Neural progenitor cell (in vitro differentiated cells): ENCODE measurements around the gene KLF16. TPM values are rescaled to one million over a fixed set of nuclear protein-coding genes. Genes with fewer than 3 reads are reported as not detected.
"Not testable (repeated sequence)": the region's sequence is repeated elsewhere in the genome, so short reads cannot be mapped to it uniquely, and the experiment has no call there.

ENCODE experiments used
- DNase-seq: peaks from one replicate; pipeline ENCODE4 v3.0.0-alpha.2; 2016; ENCODE audit warnings: low spot score
- H2AFZ ChIP-seq: fragments of 200-600 bp; sonication (generic); replicated peaks from 2 replicates; pipeline ENCODE4 v1.6.1; 2016; ENCODE audit warnings: antibody characterized with exemption
- H3F3A ChIP-seq: fragments of 200-600 bp; sonication (generic); 2 replicates; pipeline ENCODE4 v1.6.1; 2016; ENCODE audit warnings: antibody characterized with exemption, low read depth
- H3K27ac ChIP-seq: fragments of 200-600 bp; sonication (generic); 2 replicates; pipeline ENCODE4 v1.5.1; 2016; ENCODE audit warnings: mild to moderate bottlenecking
- H3K27me3 ChIP-seq: fragments of 200-600 bp; sonication (generic); 2 replicates; pipeline ENCODE4 v1.6.1; 2016; ENCODE audit warnings: mild to moderate bottlenecking, moderate library complexity
- H3K36me3 ChIP-seq: fragments of 200-600 bp; sonication (generic); 2 replicates; pipeline ENCODE4 v1.5.1; 2016
- H3K4me1 ChIP-seq: fragments of 200-600 bp; sonication (generic); 2 replicates; pipeline ENCODE4 v1.6.1; 2016; ENCODE audit warnings: mixed run types
- H3K4me2 ChIP-seq: fragments of 200-600 bp; sonication (generic); 2 replicates; pipeline ENCODE4 v1.6.1; 2016
- H3K4me3 ChIP-seq: fragments of 200-600 bp; sonication (generic); 2 replicates; pipeline ENCODE4 v1.5.1; 2016
- H3K79me2 ChIP-seq: fragments of 200-600 bp; sonication (generic); 2 replicates; pipeline ENCODE4 v1.6.1; 2016; ENCODE audit warnings: low read depth
- H3K9ac ChIP-seq: fragments of 200-600 bp; sonication (generic); 2 replicates; pipeline ENCODE4 v1.6.1; 2016
- H3K9me3 ChIP-seq: fragments of 200-600 bp; sonication (generic); 2 replicates; pipeline ENCODE4 v1.5.1; 2016; ENCODE audit warnings: low read depth
- H4K20me1 ChIP-seq: fragments of 200-600 bp; sonication (generic); 2 replicates; pipeline ENCODE4 v1.6.1; 2016; ENCODE audit warnings: low read depth
- H3K27ac Mint-ChIP-seq: 3 replicates; pipeline ENCODE4 v1.8.0; 2021; ENCODE audit warnings: mixed read lengths
- H3K27me3 Mint-ChIP-seq: 2 replicates; pipeline ENCODE4 v1.8.0; 2022; ENCODE audit warnings: low read depth, mild to moderate bottlenecking, inconsistent platforms, moderate library complexity, mixed read lengths; ENCODE audit not compliant: insufficient read depth
- H3K36me3 Mint-ChIP-seq: 3 replicates; pipeline ENCODE4 v1.8.0; 2021; ENCODE audit warnings: mixed read lengths
- H3K4me1 Mint-ChIP-seq: 3 replicates; pipeline ENCODE4 v1.8.0; 2021; ENCODE audit warnings: mixed read lengths
- H3K4me3 Mint-ChIP-seq: 3 replicates; pipeline ENCODE4 v1.8.0; 2021; ENCODE audit warnings: mild to moderate bottlenecking, moderate library complexity, mixed read lengths
- H3K9me3 Mint-ChIP-seq: 3 replicates; pipeline ENCODE4 v1.8.0; 2020; ENCODE audit warnings: mixed read lengths
- CTCF ChIP-seq: fragments of 200-600 bp; sonication (generic); IDR thresholded peaks from 2 replicates; pipeline ENCODE4 v1.5.1; 2017; ENCODE audit warnings: antibody characterized with exemption, mild to moderate bottlenecking
- EZH2 ChIP-seq: fragments of 200-600 bp; sonication (generic); IDR thresholded peaks from 2 replicates; pipeline ENCODE4 v1.6.1; 2017; ENCODE audit warnings: antibody characterized with exemption, mild to moderate bottlenecking, moderate library complexity
- EZH2phosphoT487 ChIP-seq: fragments of 200-600 bp; sonication (generic); IDR thresholded peaks from 2 replicates; pipeline ENCODE4 v1.6.1; 2017; ENCODE audit warnings: antibody characterized with exemption
- total RNA-seq: library from RNA; depleted of rRNA; stranded (reverse); fragments of >200 nt; gene quantifications from 2 replicates; pipeline ENCODE4 v1.2.3, GENCODE V29; 2015; ENCODE audit warnings: low replicate concordance

Gene KLF16
- total RNA-seq, 1 donor from 2014 or later, result 1.0 TPM

- Histone ChIP-seq H3K79me2 (no peaks in the 10 kb centered on the region), H3K4me1 (no peaks in the 10 kb centered on the region), H4K20me1 (no peaks in the 10 kb centered on the region), H2AFZ (no peak overlapping the region), H3F3A (no peaks in the 10 kb centered on the region), H3K27me3 (no peaks in the 10 kb centered on the region), H3K27ac (no peak overlapping the region), H3K4me2 (no peak overlapping the region), H3K4me3 (no peak overlapping the region), H3K36me3 (no peaks in the 10 kb centered on the region), H3K9me3 (no peaks in the 10 kb centered on the region), H3K9ac (no peak overlapping the region)
- H3K4me1 Mint-ChIP-seq, result peaks cover 8% of the 10 kb centered on the region
- H3K36me3 Mint-ChIP-seq, result no peaks in the 10 kb centered on the region
- TF ChIP-seq CTCF (no peak), EZH2phosphoT487 (no peak), EZH2 (no peak)
- H3K27me3 Mint-ChIP-seq, result no peaks in the 10 kb centered on the region
- H3K9me3 Mint-ChIP-seq, result no peaks in the 10 kb centered on the region
- no peak overlapping the region for H3K27ac Mint-ChIP-seq
- no peak overlapping the region for H3K4me3 Mint-ChIP-seq
- peak; percentile 31 for DNase-seq
These were observed 30.4 kb upstream of the KLF16 start for GRCh38 chr19:1893791-1894190.

GRCh38 chr19:1889907-1890306 is 26.5 kb upstream of the KLF16 start:
- no peak overlapping the region for H2AFZ ChIP-seq
- Mint-ChIP-seq H3K27ac (peak overlapping the region; percentile 74), H3K4me3 (no peak overlapping the region), H3K9me3 (no peaks in the 10 kb centered on the region), H3K27me3 (peaks cover 10% of the 10 kb centered on the region), H3K36me3 (no peaks in the 10 kb centered on the region), H3K4me1 (peaks cover 10% of the 10 kb centered on the region)
- H3F3A ChIP-seq, result peaks cover 25% of the 10 kb centered on the region
- H3K4me3 ChIP-seq, result no peak overlapping the region
- peaks cover 1% of the 10 kb centered on the region for H3K79me2 ChIP-seq
- DNase-seq, result no peak
- no peak overlapping the region for H3K27ac ChIP-seq
- H3K9me3 ChIP-seq, result no peaks in the 10 kb centered on the region
- H3K4me2 ChIP-seq, result no peak overlapping the region
- no peaks in the 10 kb centered on the region for H3K27me3 ChIP-seq
- H3K36me3 ChIP-seq, result no peaks in the 10 kb centered on the region
- H4K20me1 ChIP-seq, result peaks cover under 1% of the 10 kb centered on the region
- TF ChIP-seq EZH2phosphoT487, result no peak
- no peak for TF ChIP-seq EZH2
- no peak for TF ChIP-seq CTCF
- H3K9ac ChIP-seq, result no peak overlapping the region
- peaks cover 14% of the 10 kb centered on the region for H3K4me1 ChIP-seq

- Mint-ChIP-seq H3K4me3 (no peak overlapping the region), H3K9me3 (no peaks in the 10 kb centered on the region), H3K27ac (peak overlapping the region; percentile 42)
These were observed 25.0 kb upstream of the KLF16 start for GRCh38 chr19:1888385-1888784.

GRCh38 chr19:1886360-1886759 is 23.0 kb upstream of the KLF16 start:
- peaks cover 29% of the 10 kb centered on the region for H3F3A ChIP-seq

More at GRCh38 chr19:1888385-1888784, 25.0 kb upstream of the KLF16 start:
- no peaks in the 10 kb centered on the region for H3K9me3 ChIP-seq
- Mint-ChIP-seq H3K36me3 (no peaks in the 10 kb centered on the region), H3K4me1 (peaks cover 21% of the 10 kb centered on the region), H3K27me3 (peaks cover 15% of the 10 kb centered on the region)
- no peaks in the 10 kb centered on the region for H3K27me3 ChIP-seq
- H2AFZ ChIP-seq, result peak overlapping the region; percentile 98
- H3K4me2 ChIP-seq, result no peak overlapping the region
- no peak overlapping the region for H3K4me3 ChIP-seq
- DNase-seq, result no peak
- peak overlapping the region; percentile 96 for H3K27ac ChIP-seq
- H3F3A ChIP-seq, result peaks cover 25% of the 10 kb centered on the region
- peaks cover 16% of the 10 kb centered on the region for H4K20me1 ChIP-seq
- no peak overlapping the region for H3K9ac ChIP-seq
- H3K79me2 ChIP-seq, result peaks cover 17% of the 10 kb centered on the region
- no peak for TF ChIP-seq CTCF
- no peak for TF ChIP-seq EZH2
- no peak for TF ChIP-seq EZH2phosphoT487
- no peaks in the 10 kb centered on the region for H3K36me3 ChIP-seq
- peaks cover 20% of the 10 kb centered on the region for H3K4me1 ChIP-seq

GRCh38 chr19:1885398-1886119 is 22.2 kb upstream of the KLF16 start, which contains the start of gene ABHD17A:
Gene ABHD17A, minus strand, starts transcription at chr19:1885496. Its CDS starts 3,930 bp downstream, at chr19:1881566.
- Mint-ChIP-seq H3K4me3 (peak within 1 kb of the TSS; percentile 97), H3K4me1 (peaks cover 31% of the 10 kb centered on the region), H3K27ac (peak within 1 kb of the TSS; percentile 44), H3K27me3 (peaks cover 15% of the 10 kb centered on the region)
- H3K9me3 ChIP-seq, H3K36me3 ChIP-seq, H3K27me3 ChIP-seq, H3K9me3 Mint-ChIP-seq, H3K36me3 Mint-ChIP-seq, H3K27ac ChIP-seq, H2AFZ ChIP-seq: not testable (repeated sequence)
- H3K9ac ChIP-seq, result peak within 1 kb of the TSS; percentile 61
- H3K4me3 ChIP-seq, result peak within 1 kb of the TSS; percentile 73
- H3F3A ChIP-seq, result peaks cover 29% of the 10 kb centered on the region
- peak; percentile 98 for DNase-seq
- peak within 1 kb of the TSS; percentile 90 for H3K4me2 ChIP-seq
- peaks cover 34% of the 10 kb centered on the region for H3K79me2 ChIP-seq
- peaks cover 34% of the 10 kb centered on the region for H3K4me1 ChIP-seq
- H4K20me1 ChIP-seq, result peaks cover 27% of the 10 kb centered on the region

More at GRCh38 chr19:1886360-1886759, 23.0 kb upstream of the KLF16 start:
- not testable (repeated sequence) for H3K36me3 ChIP-seq, DNase-seq, H3K9me3 Mint-ChIP-seq, H3K9me3 ChIP-seq, H3K27me3 ChIP-seq, H3K9ac ChIP-seq, H3K4me3 ChIP-seq, H3K36me3 Mint-ChIP-seq, H3K27ac ChIP-seq, H3K4me2 ChIP-seq, H3K27ac Mint-ChIP-seq, H2AFZ ChIP-seq
- peaks cover 15% of the 10 kb centered on the region for H3K27me3 Mint-ChIP-seq
- Histone ChIP-seq H4K20me1 (peaks cover 27% of the 10 kb centered on the region), H3K79me2 (peaks cover 34% of the 10 kb centered on the region), H3K4me1 (peaks cover 34% of the 10 kb centered on the region)
- peak overlapping the region; percentile 89 for H3K4me3 Mint-ChIP-seq
- H3K4me1 Mint-ChIP-seq, result peaks cover 31% of the 10 kb centered on the region
